Left kidney (tissue), 2 donors: ENCODE data around the gene P3H1. TPM values are rescaled to one million over a fixed set of nuclear protein-coding genes. Genes with fewer than 3 reads are reported as not detected.
"Not testable (repeated sequence)": the region's sequence is repeated elsewhere in the genome, so short reads cannot be mapped to it uniquely, and the experiment has no call there.

Experiments
- DNase-seq: peaks from one replicate; pipeline ENCODE4 v3.0.0-alpha.2; 2013
- polyA plus RNA-seq: library from polyadenylated mRNA; unstranded; fragments of 120-200 nt; gene quantifications from one replicate; pipeline ENCODE4 v1.2.1, GENCODE V29; 2013; ENCODE audit not compliant: insufficient read length

P3H1 gene
- polyA plus RNA-seq, 1 donor = 73.6 TPM

- no peak for DNase-seq
Measured at GRCh38 chr1:42774928-42775526, 8.2 kb upstream of the P3H1 start.

DNA sequence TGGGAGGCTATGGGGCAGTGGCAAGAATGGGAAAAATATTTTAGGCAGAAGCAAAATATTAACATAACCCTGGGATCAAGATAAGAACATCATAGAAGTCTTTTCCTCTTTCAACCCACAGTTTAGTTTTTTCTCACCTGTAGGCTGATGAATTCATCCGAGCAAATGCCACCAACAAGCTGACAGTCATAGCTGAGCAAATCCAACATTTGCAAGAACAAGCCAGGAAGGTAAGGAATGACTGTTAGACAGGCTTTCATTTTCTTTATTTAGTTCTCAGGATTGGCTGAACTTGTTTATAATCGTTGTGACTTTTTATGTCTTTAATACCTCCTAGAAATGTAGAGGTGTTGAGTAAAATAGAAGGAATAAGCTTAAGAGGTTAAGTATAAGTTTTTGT, 6.6 kb upstream of the P3H1 start:
- DNase-seq = no peak

- DNase-seq = no peak
Measured at GRCh38 chr1:42769811-42770210, 3.0 kb upstream of the P3H1 start.

DNA sequence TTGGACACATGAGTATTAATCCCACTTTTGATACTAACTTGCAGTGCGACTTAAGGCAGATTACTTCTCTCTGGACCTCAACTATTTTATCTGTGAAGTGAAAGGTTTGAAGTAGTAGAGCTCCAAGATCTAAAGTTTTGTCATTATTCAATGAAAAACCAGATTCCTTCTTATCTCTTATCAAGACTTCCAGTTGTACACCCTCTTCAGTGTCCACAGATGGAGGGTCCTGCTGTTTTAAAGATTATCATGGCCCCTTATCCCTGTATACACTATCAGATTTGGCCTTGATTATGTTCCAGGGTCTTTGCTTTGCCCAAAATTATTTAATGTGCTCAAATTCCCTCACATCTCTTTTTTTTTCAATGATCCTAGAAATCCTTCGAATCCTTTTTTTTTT, 1.3 kb upstream of the P3H1 start:
- DNase-seq = no peak

DNA sequence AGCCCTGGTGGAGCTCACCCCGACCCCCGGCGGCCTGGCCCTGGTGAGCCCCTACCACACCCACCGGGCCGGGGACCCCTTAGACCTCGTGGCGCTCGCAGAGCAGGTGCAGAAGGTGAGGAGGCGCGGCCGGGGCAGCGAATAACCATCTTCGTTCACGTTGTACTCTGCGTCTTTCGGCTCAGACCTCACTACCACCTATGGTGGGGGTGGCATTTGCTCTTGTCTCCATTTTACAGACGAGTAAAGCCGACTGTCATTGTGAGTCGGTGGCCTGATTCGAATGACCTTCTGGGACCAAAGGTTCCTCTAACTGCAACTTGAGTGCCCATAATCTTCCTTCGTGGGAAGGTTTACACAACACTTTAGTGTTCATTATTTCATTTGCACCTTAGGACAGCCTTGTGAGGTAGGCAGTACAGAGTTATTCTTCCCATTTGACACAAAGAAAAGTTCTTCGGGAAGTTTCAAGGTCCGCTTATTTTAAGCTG, 727 bp upstream of the P3H1 start:
- no peak for DNase-seq

DNA sequence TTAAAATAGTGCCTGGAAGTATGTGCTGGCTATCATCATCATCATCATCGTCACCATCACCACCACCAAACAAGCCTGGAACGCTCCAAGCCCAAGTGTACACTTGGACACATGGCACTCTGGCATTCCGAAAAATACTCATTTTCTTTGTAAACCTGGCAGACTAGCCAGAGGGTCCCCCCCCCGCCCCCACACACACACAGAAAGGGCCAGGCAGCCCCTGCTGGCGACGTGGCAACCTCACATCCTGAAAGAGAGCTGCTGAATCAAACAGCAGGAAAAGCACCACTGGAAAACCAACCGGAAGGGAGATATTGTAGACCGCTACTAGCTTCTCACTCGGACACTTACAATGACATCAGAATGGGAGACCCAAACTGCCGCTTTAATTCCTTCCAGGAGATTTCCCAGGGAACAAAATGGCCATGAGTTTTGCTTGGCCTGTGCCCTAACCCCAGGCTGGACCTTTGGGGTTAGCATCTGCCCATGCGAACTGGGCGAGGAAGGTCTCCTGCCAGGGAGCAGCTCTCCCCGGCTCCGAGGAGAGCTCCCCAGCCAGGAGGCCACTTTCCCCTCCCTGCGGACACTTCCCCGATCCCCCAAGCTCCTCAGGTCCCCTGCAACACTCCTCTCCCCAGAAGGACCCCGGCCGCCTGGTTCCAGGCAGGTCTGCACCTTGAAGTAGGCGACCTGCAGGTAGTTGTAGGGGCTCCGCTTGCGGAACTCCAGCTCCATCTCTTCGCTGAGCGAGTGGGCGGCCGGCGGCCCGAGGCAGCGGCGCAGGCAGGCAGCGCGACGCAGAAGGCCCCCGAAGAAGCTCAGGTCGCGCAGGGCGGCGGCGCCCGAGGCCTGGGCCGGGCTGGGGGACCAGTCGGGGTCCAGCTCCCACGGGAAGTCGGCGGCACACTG, 742 bp downstream of the P3H1 start:
- DNase-seq = peak; percentile 74

DNA sequence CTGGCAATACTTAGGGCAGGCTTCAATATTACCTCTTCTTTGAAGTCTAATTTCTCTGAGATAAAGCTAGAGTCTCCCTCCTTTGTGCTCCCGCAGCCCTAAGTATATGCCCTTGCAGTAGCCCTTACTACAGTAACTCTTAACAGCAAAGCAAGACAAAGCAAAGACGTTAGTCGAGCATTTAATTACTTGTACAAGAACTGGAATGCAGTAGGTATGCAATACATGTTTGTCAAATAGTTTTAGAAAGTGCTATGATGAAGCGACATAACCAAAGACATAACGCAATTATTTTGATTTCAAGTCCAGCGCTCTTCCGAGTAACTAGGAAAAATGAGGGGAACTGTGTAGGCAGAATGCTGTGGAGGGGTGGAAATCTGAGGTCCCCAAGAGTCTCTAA, 1.6 kb downstream of the P3H1 start:
- DNase-seq = no peak

- no peak for DNase-seq
Measured at GRCh38 chr1:42762269-42762668, 4.6 kb downstream of the P3H1 start.

- no peak for DNase-seq
Measured at GRCh38 chr1:42761567-42761966, 5.3 kb downstream of the P3H1 start.

GRCh38 chr1:42759114-42759513, 7.7 kb downstream of the P3H1 start:
- no peak for DNase-seq

GRCh38 chr1:42758641-42759040, 8.2 kb downstream of the P3H1 start:
- DNase-seq = no peak

- no peak for DNase-seq
Measured at GRCh38 chr1:42757892-42758275, 8.9 kb downstream of the P3H1 start.

GRCh38 chr1:42756956-42757891, 9.6 kb downstream of the P3H1 start:
- DNase-seq = peak; percentile 57

DNA sequence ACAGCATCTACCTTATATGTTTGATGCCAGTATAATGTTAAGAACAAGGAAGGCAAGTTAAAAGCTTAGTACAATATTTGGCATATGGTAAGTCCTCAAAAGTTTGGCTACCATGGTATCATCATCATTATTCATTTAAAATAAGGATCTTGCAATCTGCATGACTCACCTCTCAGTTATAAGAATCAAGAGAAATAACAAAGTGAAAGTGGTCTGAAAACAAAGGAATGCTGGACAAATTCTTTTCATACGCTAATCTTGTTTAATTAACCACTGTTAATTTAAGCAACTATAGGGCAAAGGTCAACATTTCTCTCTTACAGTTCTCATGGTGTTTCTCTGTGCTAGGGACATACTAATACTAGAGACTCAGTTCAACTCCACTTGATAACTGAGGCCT, 13.8 kb downstream of the P3H1 start:
- DNase-seq = no peak

DNA sequence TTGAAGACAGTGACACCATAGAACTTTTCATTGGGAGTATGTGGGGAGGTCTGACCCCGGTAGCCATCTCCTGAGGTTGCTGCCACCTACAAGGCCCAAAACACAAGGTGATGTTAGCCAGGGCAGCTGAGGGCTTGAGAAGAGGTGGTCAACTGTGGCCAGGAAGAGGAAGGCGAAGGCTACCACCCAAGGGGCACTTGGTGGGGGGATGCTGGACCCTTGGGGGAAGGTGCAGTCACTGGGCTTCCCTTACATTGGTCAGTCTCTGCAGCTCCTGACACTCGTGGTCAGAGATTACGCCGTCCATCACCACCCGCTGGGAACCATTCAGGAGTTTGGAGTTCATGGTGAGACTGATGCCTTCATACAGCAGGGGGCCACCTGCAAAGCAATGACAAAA, 14.5 kb downstream of the P3H1 start:
- DNase-seq = no peak

GRCh38 chr1:42751511-42752070, 15.2 kb downstream of the P3H1 start:
- DNase-seq = not testable (repeated sequence)

- DNase-seq = no peak
Measured at GRCh38 chr1:42750041-42750440, 16.8 kb downstream of the P3H1 start.

DNA sequence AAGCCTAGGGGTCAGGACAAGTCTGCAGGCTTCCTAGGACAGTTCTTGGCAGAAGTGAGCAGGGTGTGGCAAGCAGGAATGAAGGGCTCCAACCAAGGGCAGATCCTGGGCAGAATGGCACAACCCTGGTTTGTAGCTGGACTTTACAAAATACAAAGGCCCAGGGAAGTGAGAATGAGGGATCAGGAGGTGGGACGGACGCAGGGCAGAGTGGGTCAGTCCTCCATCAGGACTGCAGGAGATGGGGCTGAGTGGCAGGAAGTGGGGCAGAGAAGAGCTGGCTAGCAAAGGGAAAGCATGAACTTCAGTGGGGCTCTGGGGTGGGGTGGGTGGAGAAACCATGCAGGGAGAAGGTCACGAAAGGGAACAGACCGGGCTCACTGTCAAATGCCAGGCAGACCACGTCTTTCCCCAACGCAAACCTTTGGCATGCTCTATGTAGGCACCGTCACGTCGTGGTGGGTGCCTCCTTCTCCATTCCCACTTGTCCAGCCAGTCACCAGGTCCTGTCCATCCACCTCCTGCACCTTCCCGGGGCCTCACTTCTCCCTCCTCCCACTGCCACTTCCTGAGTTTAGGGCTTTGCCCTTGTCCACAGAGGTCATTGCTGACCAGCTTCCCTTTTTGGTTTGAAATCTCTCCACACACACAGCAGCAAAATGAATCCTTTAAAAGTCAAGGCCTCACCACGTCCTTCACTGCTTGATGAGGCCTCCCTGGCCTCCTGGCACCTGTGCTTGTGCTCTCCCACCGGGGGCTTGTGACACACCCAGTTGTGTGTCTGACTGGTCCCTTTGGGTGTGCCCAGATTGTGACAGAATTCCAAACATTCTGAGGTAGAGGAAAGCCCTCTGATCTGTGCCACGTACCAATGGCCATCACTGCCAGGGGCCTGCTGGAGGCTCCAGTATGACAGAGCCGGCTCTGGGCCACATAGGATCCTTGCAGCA, 18.1 kb downstream of the P3H1 start:
- no peak for DNase-seq

DNA sequence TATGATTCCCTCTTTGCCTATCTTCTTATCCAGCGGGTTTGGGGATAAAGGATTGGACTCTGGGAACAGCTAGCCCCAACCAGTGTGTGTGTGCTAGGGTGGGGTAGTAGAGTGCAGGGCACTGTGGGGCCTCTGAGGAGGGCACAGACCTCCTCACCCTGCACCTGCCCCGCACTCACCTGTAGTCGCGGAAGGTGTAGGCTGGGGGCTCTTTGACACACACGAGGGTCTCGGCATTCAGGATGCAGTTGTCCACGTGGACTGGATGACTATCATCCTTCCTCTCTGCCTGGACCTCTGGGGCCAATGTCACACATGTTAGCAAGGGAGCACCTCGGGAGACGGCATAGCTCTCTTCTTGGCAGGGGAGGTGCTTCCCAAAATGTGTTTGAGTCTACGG, 18.8 kb downstream of the P3H1 start:
- DNase-seq = no peak

- peak; percentile 40 for DNase-seq
Measured at GRCh38 chr1:42747125-42747524, 19.7 kb downstream of the P3H1 start.
